Breast epithelium (tissue), 3 donors: ENCODE data around the gene NAB2.

Source experiments
- POLR2A ChIP-seq: fragments of 450-650 bp; IDR thresholded peaks from one replicate; pipeline ENCODE4 v1.6.1; 2016; ENCODE audit warnings: antibody characterized with exemption, mild to moderate bottlenecking, moderate library complexity
- POLR2AphosphoS5 ChIP-seq, 3 donors: sonication (generic); formaldehyde crosslinking; IDR thresholded peaks; one replicate each; pipeline ENCODE4 v1.6.1; 2017; ENCODE audit warnings: antibody characterized with exemption in 3 of 3
- TF ChIP-seq, protein P1 (sequence below), 3 donors: fragments of 450-650 bp; IDR thresholded peaks; one replicate each; pipeline ENCODE4 v1.5.1; 2016 to 2017; ENCODE audit warnings: antibody characterized with exemption in 3 of 3, mild to moderate bottlenecking in 3 of 3, moderate library complexity in 3 of 3

DNA sequence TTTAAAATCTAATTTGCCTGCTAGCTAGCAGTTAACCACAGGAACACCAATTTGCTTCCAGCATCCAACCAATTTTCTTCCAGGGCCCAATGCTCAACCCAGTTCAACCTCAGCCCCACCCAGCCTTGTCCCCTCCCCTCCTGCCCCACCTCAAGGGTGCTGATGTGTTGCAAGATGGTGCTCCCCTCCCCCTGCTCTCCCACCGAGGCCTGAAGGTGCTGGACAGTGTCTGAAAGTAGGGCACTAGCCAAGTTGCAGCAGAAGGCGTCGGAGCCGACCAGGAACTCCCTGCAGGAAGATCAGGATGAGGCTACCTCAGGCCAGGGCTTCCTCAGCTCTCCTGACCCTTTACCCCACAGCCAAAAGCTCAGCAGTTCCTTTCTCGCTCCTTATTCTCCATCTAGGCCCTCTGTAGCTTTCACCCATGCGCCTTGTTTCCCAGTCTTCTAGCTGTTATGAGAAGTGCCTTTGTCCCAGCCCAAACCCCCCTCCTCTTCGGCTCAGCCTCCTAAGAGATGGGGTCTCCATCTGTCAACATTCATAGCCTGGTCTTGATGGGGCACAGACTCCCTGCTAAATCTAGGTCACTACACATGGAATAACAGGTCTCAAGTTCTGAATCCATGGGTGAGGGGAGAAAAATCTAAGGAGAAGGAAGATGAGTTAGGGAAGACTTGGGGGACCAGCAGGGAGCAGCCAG is 18.7 kb downstream of the NAB2 start:
- TF ChIP-seq POLR2A (no peak), POLR2AphosphoS5 (IDR thresholded peaks at IDR 0.05) (no peak)
- TF ChIP-seq, protein P1, sequence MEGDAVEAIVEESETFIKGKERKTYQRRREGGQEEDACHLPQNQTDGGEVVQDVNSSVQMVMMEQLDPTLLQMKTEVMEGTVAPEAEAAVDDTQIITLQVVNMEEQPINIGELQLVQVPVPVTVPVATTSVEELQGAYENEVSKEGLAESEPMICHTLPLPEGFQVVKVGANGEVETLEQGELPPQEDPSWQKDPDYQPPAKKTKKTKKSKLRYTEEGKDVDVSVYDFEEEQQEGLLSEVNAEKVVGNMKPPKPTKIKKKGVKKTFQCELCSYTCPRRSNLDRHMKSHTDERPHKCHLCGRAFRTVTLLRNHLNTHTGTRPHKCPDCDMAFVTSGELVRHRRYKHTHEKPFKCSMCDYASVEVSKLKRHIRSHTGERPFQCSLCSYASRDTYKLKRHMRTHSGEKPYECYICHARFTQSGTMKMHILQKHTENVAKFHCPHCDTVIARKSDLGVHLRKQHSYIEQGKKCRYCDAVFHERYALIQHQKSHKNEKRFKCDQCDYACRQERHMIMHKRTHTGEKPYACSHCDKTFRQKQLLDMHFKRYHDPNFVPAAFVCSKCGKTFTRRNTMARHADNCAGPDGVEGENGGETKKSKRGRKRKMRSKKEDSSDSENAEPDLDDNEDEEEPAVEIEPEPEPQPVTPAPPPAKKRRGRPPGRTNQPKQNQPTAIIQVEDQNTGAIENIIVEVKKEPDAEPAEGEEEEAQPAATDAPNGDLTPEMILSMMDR (IDR thresholded peaks at IDR 0.05), result no peak
